ENCODE measurements around the gene TTC13.

The TTC13 gene

GRCh38 chr1:230865062-230865817, 113.4 kb downstream of the TTC13 start:
- Mint-ChIP-seq H3K4me1 (peaks cover 64% of the 10 kb centered on the region), H3K36me3 (ENCODE audit: low read depth) (peaks cover 38% of the 10 kb centered on the region), H3K27me3 (ENCODE audit: low read depth, poor library complexity) (peaks cover 15% of the 10 kb centered on the region), H3K4me3 (peak overlapping the region; percentile 29), H3K9me3 (no peaks in the 10 kb centered on the region), H3K27ac (no peak overlapping the region)
- no peak for DNase-seq
- no peak for TF ChIP-seq CTCF (IDR thresholded peaks at IDR 0.05)

GRCh38 chr1:230864441-230864840, 114.2 kb downstream of the TTC13 start:
- Mint-ChIP-seq H3K27ac (no peak overlapping the region), H3K4me3 (no peak overlapping the region), H3K4me1 (peaks cover 58% of the 10 kb centered on the region)

GRCh38 chr1:230863449-230863848, 115.2 kb downstream of the TTC13 start:
- peak overlapping the region; percentile 83 for H3K27ac Mint-ChIP-seq
- peaks cover 41% of the 10 kb centered on the region for H3K36me3 Mint-ChIP-seq (ENCODE audit: low read depth)
- TF ChIP-seq CTCF (IDR thresholded peaks at IDR 0.05), result no peak
- no peaks in the 10 kb centered on the region for H3K9me3 Mint-ChIP-seq
- peaks cover 61% of the 10 kb centered on the region for H3K4me1 Mint-ChIP-seq
- no peak for DNase-seq
- no peak overlapping the region for H3K4me3 Mint-ChIP-seq
- H3K27me3 Mint-ChIP-seq (ENCODE audit: low read depth, poor library complexity), result peaks cover 15% of the 10 kb centered on the region

More at GRCh38 chr1:230864441-230864840, 114.2 kb downstream of the TTC13 start:
- Mint-ChIP-seq H3K36me3 (ENCODE audit: low read depth) (peaks cover 41% of the 10 kb centered on the region), H3K27me3 (ENCODE audit: low read depth, poor library complexity) (peaks cover 15% of the 10 kb centered on the region), H3K9me3 (no peaks in the 10 kb centered on the region)
- no peak for DNase-seq
- no peak for TF ChIP-seq CTCF (IDR thresholded peaks at IDR 0.05)

- peaks cover 8% of the 10 kb centered on the region for H3K27me3 Mint-ChIP-seq (ENCODE audit: low read depth, poor library complexity)
- H3K4me3 Mint-ChIP-seq, result no peak overlapping the region
- no peak for DNase-seq
- H3K27ac Mint-ChIP-seq, result no peak overlapping the region
- TF ChIP-seq CTCF (IDR thresholded peaks at IDR 0.05), result no peak
- H3K36me3 Mint-ChIP-seq (ENCODE audit: low read depth), result peaks cover 45% of the 10 kb centered on the region
- H3K9me3 Mint-ChIP-seq, result no peaks in the 10 kb centered on the region
- H3K4me1 Mint-ChIP-seq, result peaks cover 59% of the 10 kb centered on the region
Measured at GRCh38 chr1:230861970-230862595, 116.6 kb downstream of the TTC13 start.

- no peak for DNase-seq
- Mint-ChIP-seq H3K36me3 (ENCODE audit: low read depth) (peaks cover 50% of the 10 kb centered on the region), H3K4me1 (peaks cover 58% of the 10 kb centered on the region), H3K9me3 (no peaks in the 10 kb centered on the region), H3K4me3 (no peak overlapping the region), H3K27me3 (ENCODE audit: low read depth, poor library complexity) (peaks cover 4% of the 10 kb centered on the region), H3K27ac (no peak overlapping the region)
- no peak for TF ChIP-seq CTCF (IDR thresholded peaks at IDR 0.05)
Measured at GRCh38 chr1:230861489-230861888, 117.2 kb downstream of the TTC13 start.
